Lung (tissue), 12 donors: ENCODE data around the gene FIZ1. TPM values are rescaled to one million over a fixed set of nuclear protein-coding genes. Genes with fewer than 3 reads are reported as not detected.

ENCODE experiments used
- ATAC-seq: fragments of 200-7000 bp; cut with Tn5 transposase; one replicate; pipeline ENCODE4 v1.9.1; 2020; ENCODE audit warnings: moderate number of reproducible peaks; ENCODE audit not compliant: insufficient read depth, low FRiP score
- DNase-seq, 3 donors: peaks; one replicate each; pipeline ENCODE4 v3.0.0-alpha.2; 2013 to 2017
- H3K27ac ChIP-seq, 2 donors: one replicate each; pipeline ENCODE4 v1.5.1; 2013; ENCODE audit warnings: mild to moderate bottlenecking in 2 of 2, moderate library complexity in 2 of 2, control low read depth in 1 of 2, inconsistent platforms in 1 of 2, low read depth in 1 of 2, low read length in 1 of 2
- H3K27me3 ChIP-seq, 3 donors: one replicate each; pipeline ENCODE4 v1.5.1; 2013; ENCODE audit warnings: low read length in 2 of 3; ENCODE audit not compliant: control insufficient read depth in 3 of 3, insufficient read depth in 3 of 3
- H3K36me3 ChIP-seq, 4 donors: one replicate each; pipeline ENCODE4 v1.5.1; 2013; ENCODE audit warnings: low read length in 4 of 4, mild to moderate bottlenecking in 1 of 4, moderate library complexity in 1 of 4; ENCODE audit not compliant: control insufficient read depth in 4 of 4, insufficient read depth in 4 of 4
- H3K4me1 ChIP-seq, 5 donors: one replicate each; pipeline ENCODE4 v1.5.1; 2013; ENCODE audit warnings: low read length in 5 of 5, mild to moderate bottlenecking in 2 of 5, moderate library complexity in 1 of 5; ENCODE audit not compliant: control insufficient read depth in 5 of 5, insufficient read depth in 5 of 5
- H3K4me3 ChIP-seq: one replicate; pipeline ENCODE4 v1.5.1; 2013; ENCODE audit warnings: mild to moderate bottlenecking, control low read depth, moderate library complexity
- H3K9ac ChIP-seq, 2 donors: one replicate each; pipeline ENCODE4 v1.5.1; 2013; ENCODE audit warnings: low read length in 2 of 2, control low read depth in 1 of 2; ENCODE audit not compliant: insufficient read depth in 1 of 2
- H3K9me3 ChIP-seq, 4 donors: one replicate each; pipeline ENCODE4 v1.5.1; 2013; ENCODE audit warnings: low read length in 3 of 4, mild to moderate bottlenecking in 1 of 4, moderate library complexity in 1 of 4; ENCODE audit not compliant: control insufficient read depth in 4 of 4, insufficient read depth in 3 of 4
- CTCF ChIP-seq: IDR thresholded peaks from 2 replicates; pipeline ENCODE4 v1.5.1; 2012; ENCODE audit warnings: mild to moderate bottlenecking; ENCODE audit errors: control extremely low read depth, extremely low read depth
- WGBS, 2 donors: extraction: QIAGEN DNeasy Blood & Tissue Kit; methylation state at CpG; one replicate each; pipeline ENCODE4 v1.1.7; 2013; 5-methylcytosine and 5-hydroxymethylcytosine counted together
- polyA plus RNA-seq, 2 donors: library from polyadenylated mRNA; stranded (reverse); fragments of 200-250 nt; gene quantifications; one replicate each; pipeline ENCODE4 v1.2.1, GENCODE V29; 2013
- total RNA-seq, 2 donors: library from RNA; depleted of rRNA in 1 of 2; stranded (reverse); fragments of >200 nt in 1 of 2; gene quantifications; one replicate each; pipeline ENCODE4 v1.2.1, GENCODE V29; 2014 to 2021
- donor health status: control.
- donor health status: control.
- donor health status: Bipolar disorder and iron deficiency.
- donor health status: healthy.
- donor health status: DM: yes; HTN: yes; CAD: no.

FIZ1 gene
- total and polyA plus RNA-seq, 4 donors: 5.6 to 17.6 (median 9.9) TPM

GRCh38 chr19:55621673-55622231 is 22.4 kb upstream of the FIZ1 start:
- ATAC-seq (no peak), DNase-seq (no peak)
- WGBS, 2 donors: 96 to 97% methylated on average over 54 to 55 of the region's 55 CpGs
- H3K27me3 ChIP-seq: no peaks in the 10 kb centered on the region
- TF ChIP-seq CTCF: no peak
- H3K4me3 ChIP-seq: no peak overlapping the region
- H3K27ac ChIP-seq: no peak overlapping the region
- H3K36me3 ChIP-seq: peaks cover 3 to 26% (median 11%) of the 10 kb centered on the region in 4 donors
- H3K9me3 ChIP-seq: no peaks in the 10 kb centered on the region
- H3K9ac ChIP-seq: no peak overlapping the region
- peaks cover 3 to 27% (median 8%) of the 10 kb centered on the region in 5 donors for H3K4me1 ChIP-seq

- no peaks in the 10 kb centered on the region for H3K9me3 ChIP-seq
- no peaks in the 10 kb centered on the region for H3K27me3 ChIP-seq
- no peak for DNase-seq
- no peak overlapping the region for H3K9ac ChIP-seq
- no peak for TF ChIP-seq CTCF
- WGBS, 2 donors: 57 to 75% methylated on average over 9 of the region's 9 CpGs
- peaks cover 3 to 31% (median 14%) of the 10 kb centered on the region in 4 donors for H3K36me3 ChIP-seq
- no peak overlapping the region for H3K27ac ChIP-seq
- H3K4me1 ChIP-seq: peaks cover 3 to 27% (median 8%) of the 10 kb centered on the region in 5 donors
- ATAC-seq: no peak
- H3K4me3 ChIP-seq: no peak overlapping the region
These were observed 21.9 kb upstream of the FIZ1 start for GRCh38 chr19:55621205-55621672.

GRCh38 chr19:55620410-55621204 is 21.3 kb upstream of the FIZ1 start:
- no peak overlapping the region for H3K4me3 ChIP-seq
- peaks cover 3 to 27% (median 8%) of the 10 kb centered on the region in 5 donors for H3K4me1 ChIP-seq
- WGBS, 2 donors: 55 to 81% methylated on average over 12 of the region's 12 CpGs
- H3K27ac ChIP-seq: peak overlapping the region in 1 of 2 donors; percentile 12
- DNase-seq: no peak
- no peak for ATAC-seq
- H3K36me3 ChIP-seq: peaks cover 3 to 37% (median 16%) of the 10 kb centered on the region in 4 donors
- TF ChIP-seq CTCF: no peak
- no peaks in the 10 kb centered on the region for H3K27me3 ChIP-seq
- no peak overlapping the region for H3K9ac ChIP-seq
- no peaks in the 10 kb centered on the region for H3K9me3 ChIP-seq
